ENCODE measurements around the gene CD28.
"Not testable (repeated sequence)": the region's sequence is repeated elsewhere in the genome, so short reads cannot be mapped to it uniquely, and the experiment has no call there.

The CD28 gene

DNA sequence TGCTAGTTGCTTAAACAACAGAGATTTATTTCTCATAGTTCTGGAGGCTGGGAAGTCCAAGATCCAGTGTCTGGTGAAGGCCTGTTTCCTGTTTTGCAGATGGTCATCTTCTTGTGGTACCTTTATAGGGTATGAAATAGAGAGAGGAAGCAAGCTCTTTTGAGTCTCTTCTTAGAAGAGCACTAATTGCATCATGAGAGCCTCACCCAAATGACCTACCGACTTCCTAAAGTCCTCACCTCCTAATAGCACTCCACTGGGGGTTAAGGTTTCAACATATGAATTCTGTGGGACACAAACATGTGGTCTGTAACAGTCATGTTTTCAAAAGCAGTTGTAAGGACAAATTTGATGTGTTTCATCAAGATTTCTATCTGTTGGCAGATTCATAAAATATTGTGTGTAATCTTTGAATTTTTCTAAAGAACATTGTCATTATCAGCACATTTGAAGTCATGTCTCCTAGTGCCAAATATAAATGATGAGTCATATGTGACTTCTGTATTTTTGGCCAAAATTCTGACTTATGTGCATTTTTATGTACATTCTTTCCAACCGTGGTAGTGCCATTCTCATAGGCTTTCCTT lies 45.3 kb downstream of the CD28 start:
- DNase-seq = no peak

DNA sequence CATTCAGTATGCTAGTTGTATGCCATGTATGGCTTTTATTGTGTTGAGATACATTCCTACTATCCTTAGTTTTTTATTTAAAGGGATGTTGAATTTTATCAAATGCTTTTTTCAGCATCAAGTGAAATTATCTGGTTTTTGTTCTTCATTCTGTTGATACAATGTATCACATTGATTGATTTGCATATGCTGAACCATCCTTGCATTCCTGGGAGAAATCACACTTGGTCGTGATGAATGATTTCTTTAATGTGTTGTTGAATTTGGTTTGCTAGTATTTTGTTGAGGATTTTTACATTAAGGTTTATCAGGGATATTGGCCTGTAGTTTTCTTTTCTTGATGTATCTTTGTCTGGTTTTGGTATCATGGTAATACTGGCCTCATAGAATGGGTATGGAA lies 49.7 kb downstream of the CD28 start:
- no peak for DNase-seq

GRCh38 chr2:203758841-203759689 lies 52.6 kb downstream of the CD28 start:
- DNase-seq = no peak

GRCh38 chr2:203759690-203760365 lies 53.4 kb downstream of the CD28 start:
- DNase-seq = no peak

DNA sequence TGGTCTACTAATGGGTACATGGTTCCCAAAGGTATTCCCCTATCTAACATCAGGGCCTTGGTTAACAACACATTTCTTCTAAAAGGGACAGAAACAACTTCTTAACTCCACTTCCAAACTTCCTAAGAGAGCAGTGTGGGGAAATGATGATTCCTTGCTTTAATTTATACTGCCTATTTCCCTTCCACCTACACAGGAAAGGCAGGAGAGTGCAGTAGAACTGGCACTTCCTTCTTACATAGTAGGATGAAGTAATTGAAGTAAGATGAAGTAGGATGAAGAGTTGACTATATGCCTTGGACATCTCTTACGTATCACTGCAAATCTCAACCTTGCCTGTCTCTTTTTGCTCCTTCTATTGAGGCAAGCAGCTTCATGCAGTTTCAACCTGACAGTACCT lies 54.7 kb downstream of the CD28 start:
- no peak for DNase-seq

DNA sequence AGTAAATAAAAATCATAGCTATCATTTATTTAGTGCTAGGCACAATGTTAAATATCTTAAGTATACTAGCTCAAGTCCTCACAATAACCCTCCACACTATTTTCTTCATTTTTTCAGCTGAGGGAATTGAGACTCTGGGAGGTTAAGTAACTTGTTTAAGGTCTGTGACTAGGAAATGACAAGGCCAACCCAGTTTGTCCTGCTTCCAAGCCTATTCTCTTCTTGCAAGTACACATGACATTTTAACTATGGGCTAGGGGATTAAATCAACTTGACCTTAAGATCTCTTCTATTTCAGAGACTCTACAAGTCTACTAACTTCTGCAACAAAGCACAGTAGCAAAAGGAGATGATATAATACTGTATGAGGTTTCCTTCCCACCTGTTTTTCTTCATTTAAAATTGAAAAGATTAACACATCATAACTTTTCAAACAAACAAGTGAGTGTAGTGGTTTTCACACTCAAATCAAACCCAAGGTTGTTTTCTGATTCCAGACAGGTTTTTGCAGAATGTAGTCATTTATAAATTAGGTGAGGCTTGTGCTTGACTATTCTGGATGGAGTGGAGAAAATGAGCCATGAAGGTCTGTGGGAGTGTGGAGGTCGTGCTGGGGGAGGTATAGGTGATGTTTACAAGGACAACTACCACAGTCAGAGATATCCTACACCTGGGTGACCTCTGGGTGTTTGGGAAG lies 57.0 kb downstream of the CD28 start:
- no peak for DNase-seq

GRCh38 chr2:203763938-203764664 lies 57.7 kb downstream of the CD28 start:
- DNase-seq = no peak

- DNase-seq = no peak
These were observed 66.2 kb downstream of the CD28 start for GRCh38 chr2:203772456-203773165.

DNA sequence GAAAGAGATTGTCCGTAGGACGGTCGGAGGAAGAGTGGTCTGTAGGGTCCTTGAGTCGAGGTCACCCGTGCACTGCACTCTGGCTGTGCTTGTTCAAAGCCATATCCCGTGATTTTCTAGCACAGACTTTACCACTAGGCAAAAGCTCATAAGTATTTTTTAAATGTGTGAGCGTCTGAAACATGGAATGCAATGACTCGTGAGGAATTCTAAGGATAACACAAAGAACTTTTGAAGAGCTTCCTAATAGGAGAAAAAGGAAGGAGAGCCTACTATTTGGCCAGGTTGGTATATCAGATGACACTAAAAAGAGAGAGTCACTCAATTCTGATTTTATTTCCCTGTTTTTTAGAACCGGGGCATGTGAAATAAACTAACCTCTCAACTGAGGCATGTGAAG lies 68.3 kb downstream of the CD28 start:
- no peak for DNase-seq

DNA sequence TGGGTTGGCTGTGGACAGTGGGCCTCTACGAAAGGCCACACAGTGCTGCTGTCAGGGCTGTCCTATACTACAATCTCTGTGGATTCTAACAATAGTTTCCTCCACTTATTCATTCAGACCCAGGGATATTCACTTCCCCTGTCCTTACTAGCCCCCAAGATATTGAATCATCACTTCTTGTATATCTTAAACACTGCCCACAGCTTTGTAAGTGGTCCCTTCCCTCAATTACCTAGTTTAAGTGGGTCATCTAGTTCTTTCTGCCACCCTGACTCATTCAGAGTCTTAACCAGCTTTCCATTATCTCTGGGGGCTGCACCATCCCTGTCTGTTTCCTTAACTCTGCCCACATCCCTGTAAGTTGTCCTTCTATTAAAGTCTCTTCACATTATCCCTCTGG lies 69.2 kb downstream of the CD28 start:
- no peak for DNase-seq

GRCh38 chr2:203777030-203777429 lies 70.6 kb downstream of the CD28 start:
- DNase-seq = no peak

- not testable (repeated sequence) for DNase-seq
These were observed 73.1 kb downstream of the CD28 start for GRCh38 chr2:203779477-203780073.

DNA sequence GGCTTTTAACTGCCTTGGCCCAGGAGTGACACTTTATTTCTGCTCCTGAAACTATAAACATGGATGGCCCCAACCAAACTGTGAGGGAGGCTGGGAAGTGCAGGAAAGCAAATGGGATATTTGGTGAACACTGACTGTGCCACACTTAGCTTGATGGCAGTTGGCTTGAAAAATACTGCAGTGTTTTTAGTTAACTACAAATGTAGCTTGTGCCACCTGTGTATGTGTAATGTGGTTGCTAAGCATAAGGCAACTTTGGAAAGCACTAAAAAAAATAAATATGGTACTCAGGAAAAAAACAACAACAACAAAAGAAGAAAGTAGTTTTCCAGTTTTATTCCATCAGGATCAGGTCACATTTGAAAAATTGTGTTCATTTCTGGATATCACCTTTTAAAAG lies 73.8 kb downstream of the CD28 start:
- no peak for DNase-seq

- DNase-seq = no peak
These were observed 74.7 kb downstream of the CD28 start for GRCh38 chr2:203781151-203781550.

DNA sequence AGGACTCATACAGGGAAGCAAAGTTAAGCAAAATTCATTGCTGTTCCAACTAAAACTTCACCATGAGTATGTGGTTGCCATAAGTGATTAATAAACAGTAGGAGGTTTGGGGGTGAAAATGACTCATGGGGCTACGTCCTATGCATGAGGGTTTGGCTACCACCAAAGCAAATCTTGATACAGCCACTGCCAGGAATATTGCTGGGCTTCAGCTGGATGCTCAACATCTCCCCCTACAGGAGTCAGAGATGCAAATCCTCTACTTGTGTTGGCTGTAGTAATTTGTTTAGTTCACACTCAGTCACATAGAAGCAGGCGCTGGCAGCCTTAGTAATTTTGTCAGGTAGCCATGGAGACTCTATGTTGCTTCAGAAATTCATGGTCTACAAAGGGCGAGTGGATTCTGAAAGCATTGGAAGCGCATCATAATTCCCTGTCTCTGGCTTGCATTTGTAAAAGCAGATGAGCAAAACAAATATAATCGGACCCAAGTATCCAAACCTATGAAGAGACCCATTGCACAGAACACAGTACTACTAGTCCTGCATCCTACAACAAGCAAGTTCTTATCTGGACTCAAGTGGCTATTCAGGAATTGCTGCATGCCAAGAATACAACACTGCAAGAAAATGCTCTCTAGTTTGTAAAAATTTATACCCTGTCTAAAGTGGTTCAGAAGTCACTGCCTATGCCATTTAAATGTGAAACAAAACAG lies 76.0 kb downstream of the CD28 start:
- peak; percentile 51 for DNase-seq

GRCh38 chr2:203783496-203784203 lies 77.2 kb downstream of the CD28 start:
- DNase-seq = peak; percentile 53

DNA sequence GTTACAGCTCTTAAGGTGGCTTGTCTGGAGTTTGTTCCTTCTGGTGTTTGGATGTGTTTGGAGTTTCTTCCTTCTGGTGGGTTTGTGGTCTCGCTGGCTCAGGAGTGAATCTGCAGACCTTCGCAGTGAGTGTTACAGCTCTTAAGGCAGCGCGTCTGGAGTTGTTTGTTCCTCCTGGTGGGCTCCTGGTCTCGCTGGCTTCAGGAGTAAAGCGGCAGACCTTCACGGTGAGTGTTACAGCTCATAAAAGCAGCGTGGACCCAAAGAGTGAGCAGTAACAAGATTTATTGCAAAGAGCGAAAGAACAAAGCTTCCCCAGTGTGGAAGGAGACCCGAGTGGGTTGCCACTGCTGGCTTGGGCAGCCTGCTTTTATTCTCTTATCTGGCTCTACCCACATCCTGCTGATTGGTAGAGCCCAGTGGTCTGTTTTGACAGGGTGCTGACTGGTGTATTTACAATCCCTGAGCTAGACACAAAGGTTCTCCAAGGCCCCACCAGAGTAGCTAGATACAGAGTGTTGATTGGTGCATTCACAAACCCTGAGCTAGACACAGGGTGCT lies 78.4 kb downstream of the CD28 start:
- DNase-seq = not testable (repeated sequence)

GRCh38 chr2:203785391-203786110 lies 79.1 kb downstream of the CD28 start:
- not testable (repeated sequence) for DNase-seq
